Osteocyte (in vitro differentiated cells): ENCODE data around the gene NAA60. TPM values are rescaled to one million over a fixed set of nuclear protein-coding genes. Genes with fewer than 3 reads are reported as not detected.

ENCODE experiments used
- DNase-seq: peaks from one replicate; pipeline ENCODE4 v3.0.0; 2021; ENCODE audit warnings: mixed read lengths; ENCODE audit not compliant: unreplicated experiment; ENCODE audit errors: extremely low spot score
- H3K27ac Mint-ChIP-seq: one replicate; pipeline ENCODE4 v1.8.0; 2021; ENCODE audit warnings: mild to moderate bottlenecking, mixed read lengths; ENCODE audit not compliant: unreplicated experiment
- H3K27me3 Mint-ChIP-seq: one replicate; pipeline ENCODE4 v1.8.0; 2021; ENCODE audit warnings: mixed read lengths; ENCODE audit not compliant: unreplicated experiment
- H3K36me3 Mint-ChIP-seq: one replicate; pipeline ENCODE4 v1.8.0; 2021; ENCODE audit warnings: mixed read lengths; ENCODE audit not compliant: unreplicated experiment
- H3K4me1 Mint-ChIP-seq: one replicate; pipeline ENCODE4 v1.8.0; 2021; ENCODE audit warnings: mixed read lengths; ENCODE audit not compliant: unreplicated experiment
- H3K4me3 Mint-ChIP-seq: one replicate; pipeline ENCODE4 v1.8.0; 2021; ENCODE audit warnings: mild to moderate bottlenecking, moderate library complexity, mixed read lengths; ENCODE audit not compliant: unreplicated experiment
- H3K9me3 Mint-ChIP-seq: one replicate; pipeline ENCODE4 v1.8.0; 2021; ENCODE audit warnings: mixed read lengths; ENCODE audit not compliant: unreplicated experiment
- total RNA-seq: library from RNA; stranded (reverse); gene quantifications from 2 replicates; pipeline ENCODE4 v1.2.1, GENCODE V29; 2021
- TF ChIP-seq, protein P1 (sequence below): fragments of 200-600 bp; sonication (generic); IDR thresholded peaks from 2 replicates; pipeline ENCODE4 v1.5.0; 2021; ENCODE audit warnings: antibody characterized with exemption, mild to moderate bottlenecking, moderate library complexity

NAA60 gene
- total RNA-seq, 1 donor from 2014 or later: 53.9 TPM

- Mint-ChIP-seq H3K9me3 (no peaks in the 10 kb centered on the region), H3K36me3 (no peaks in the 10 kb centered on the region), H3K4me1 (peaks cover 45% of the 10 kb centered on the region), H3K27me3 (no peaks in the 10 kb centered on the region), H3K4me3 (peak overlapping the region; percentile 88), H3K27ac (peak overlapping the region; percentile 92)
- TF ChIP-seq, protein P1, sequence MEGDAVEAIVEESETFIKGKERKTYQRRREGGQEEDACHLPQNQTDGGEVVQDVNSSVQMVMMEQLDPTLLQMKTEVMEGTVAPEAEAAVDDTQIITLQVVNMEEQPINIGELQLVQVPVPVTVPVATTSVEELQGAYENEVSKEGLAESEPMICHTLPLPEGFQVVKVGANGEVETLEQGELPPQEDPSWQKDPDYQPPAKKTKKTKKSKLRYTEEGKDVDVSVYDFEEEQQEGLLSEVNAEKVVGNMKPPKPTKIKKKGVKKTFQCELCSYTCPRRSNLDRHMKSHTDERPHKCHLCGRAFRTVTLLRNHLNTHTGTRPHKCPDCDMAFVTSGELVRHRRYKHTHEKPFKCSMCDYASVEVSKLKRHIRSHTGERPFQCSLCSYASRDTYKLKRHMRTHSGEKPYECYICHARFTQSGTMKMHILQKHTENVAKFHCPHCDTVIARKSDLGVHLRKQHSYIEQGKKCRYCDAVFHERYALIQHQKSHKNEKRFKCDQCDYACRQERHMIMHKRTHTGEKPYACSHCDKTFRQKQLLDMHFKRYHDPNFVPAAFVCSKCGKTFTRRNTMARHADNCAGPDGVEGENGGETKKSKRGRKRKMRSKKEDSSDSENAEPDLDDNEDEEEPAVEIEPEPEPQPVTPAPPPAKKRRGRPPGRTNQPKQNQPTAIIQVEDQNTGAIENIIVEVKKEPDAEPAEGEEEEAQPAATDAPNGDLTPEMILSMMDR: no peak
- DNase-seq: no peak
Measured at GRCh38 chr16:3458852-3459361, 15.4 kb downstream of the NAA60 start.

GRCh38 chr16:3459401-3460090 lies 16.1 kb downstream of the NAA60 start:
- Mint-ChIP-seq H3K36me3 (no peaks in the 10 kb centered on the region), H3K4me3 (peak overlapping the region; percentile 88), H3K27ac (peak overlapping the region; percentile 92), H3K4me1 (peaks cover 51% of the 10 kb centered on the region), H3K9me3 (no peaks in the 10 kb centered on the region), H3K27me3 (no peaks in the 10 kb centered on the region)
- TF ChIP-seq, protein P1: no peak
- no peak for DNase-seq

DNA sequence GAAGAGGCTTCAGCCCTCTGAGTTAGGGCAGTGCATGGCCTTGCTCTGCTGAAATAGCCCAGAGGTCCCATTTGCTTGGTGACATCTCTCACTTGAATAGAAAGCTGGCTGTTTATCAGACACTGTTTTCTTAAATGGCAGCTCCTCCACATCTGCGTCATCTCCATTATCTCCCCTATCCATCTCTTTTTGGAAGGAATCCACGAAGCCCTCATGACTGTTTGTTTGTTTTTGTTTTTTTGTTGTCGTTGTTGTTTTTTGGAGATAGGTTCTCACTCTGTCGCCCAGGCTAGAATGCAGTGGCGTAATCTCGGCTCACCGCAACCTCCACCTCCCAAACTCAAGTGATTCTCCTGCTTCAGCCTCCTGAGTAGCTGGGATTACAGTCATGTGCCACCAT lies 16.6 kb downstream of the NAA60 start:
- peak overlapping the region; percentile 88 for H3K4me3 Mint-ChIP-seq
- no peaks in the 10 kb centered on the region for H3K27me3 Mint-ChIP-seq
- no peaks in the 10 kb centered on the region for H3K36me3 Mint-ChIP-seq
- no peak for DNase-seq
- peak overlapping the region; percentile 92 for H3K27ac Mint-ChIP-seq
- peaks cover 55% of the 10 kb centered on the region for H3K4me1 Mint-ChIP-seq
- TF ChIP-seq, protein P1: no peak
- no peaks in the 10 kb centered on the region for H3K9me3 Mint-ChIP-seq

DNA sequence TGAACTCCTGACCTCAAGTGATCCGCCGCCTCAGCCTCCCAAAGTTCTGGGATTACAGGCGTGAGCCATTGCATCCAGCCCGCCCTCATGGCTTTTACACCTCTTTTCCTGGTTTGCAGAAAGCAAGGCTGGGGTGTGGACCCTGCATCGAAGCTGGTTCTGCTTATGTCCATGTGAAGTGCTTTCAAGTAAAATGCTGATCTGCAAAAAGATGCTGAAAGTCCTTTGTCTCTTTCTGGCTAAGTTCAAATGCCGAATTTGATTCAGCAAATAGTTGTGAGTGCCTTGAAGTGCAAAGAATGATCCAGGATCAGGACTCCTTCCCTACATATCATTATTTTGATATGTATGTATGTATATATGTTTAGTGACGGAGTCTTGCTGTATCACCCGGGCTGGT lies 17.1 kb downstream of the NAA60 start:
- no peak for DNase-seq
- TF ChIP-seq, protein P1: no peak
- no peak overlapping the region for H3K27ac Mint-ChIP-seq
- no peaks in the 10 kb centered on the region for H3K9me3 Mint-ChIP-seq
- H3K27me3 Mint-ChIP-seq: no peaks in the 10 kb centered on the region
- no peak overlapping the region for H3K4me3 Mint-ChIP-seq
- no peaks in the 10 kb centered on the region for H3K36me3 Mint-ChIP-seq
- peaks cover 60% of the 10 kb centered on the region for H3K4me1 Mint-ChIP-seq

DNA sequence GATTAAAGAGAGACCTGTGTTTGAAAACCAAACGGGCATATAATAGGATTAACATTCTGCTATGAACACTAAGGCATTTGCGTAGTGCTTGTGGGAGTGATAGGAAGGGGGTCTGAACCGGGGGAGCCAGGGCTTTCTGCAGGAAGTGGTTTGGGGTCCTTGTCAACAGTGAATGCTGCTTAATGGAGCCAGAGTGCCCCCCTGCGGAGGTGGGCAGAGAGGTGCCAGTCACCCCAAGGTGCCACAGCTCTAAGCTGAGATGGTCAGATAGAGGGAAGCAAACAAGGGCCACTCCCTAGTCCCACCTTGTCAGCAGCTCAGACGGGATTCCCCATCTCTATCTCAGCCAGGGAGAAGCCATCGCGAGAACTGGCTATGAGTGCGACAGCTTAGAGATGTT lies 17.7 kb downstream of the NAA60 start:
- no peaks in the 10 kb centered on the region for H3K27me3 Mint-ChIP-seq
- TF ChIP-seq, protein P1: no peak
- H3K36me3 Mint-ChIP-seq: no peaks in the 10 kb centered on the region
- no peak for DNase-seq
- no peak overlapping the region for H3K4me3 Mint-ChIP-seq
- no peak overlapping the region for H3K27ac Mint-ChIP-seq
- no peaks in the 10 kb centered on the region for H3K9me3 Mint-ChIP-seq
- peaks cover 58% of the 10 kb centered on the region for H3K4me1 Mint-ChIP-seq
